ENCODE measurements around the gene AMMECR1. TPM values are rescaled to one million over a fixed set of nuclear protein-coding genes. Genes with fewer than 3 reads are reported as not detected.

AMMECR1 gene
- total RNA-seq, 1 donor from 2014 or later, result 16.0 TPM

DNA sequence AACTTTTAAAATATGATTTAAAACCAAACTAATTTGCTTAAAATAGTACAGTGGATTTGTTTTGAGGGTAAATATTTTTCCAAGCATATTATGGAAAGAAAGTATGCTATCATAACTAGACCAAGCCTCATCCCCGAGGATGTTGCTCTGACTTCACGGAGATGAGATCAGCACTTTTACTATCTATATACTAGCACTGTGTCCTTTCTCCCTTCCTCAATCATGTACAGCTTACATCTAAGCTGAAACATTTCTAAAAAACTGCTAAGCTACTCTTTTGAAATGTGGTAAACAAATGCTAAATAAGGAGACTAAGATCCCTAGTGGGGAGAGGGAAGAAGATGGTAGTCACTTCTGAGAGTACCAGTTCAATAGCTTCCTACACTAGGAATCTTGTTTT is 23.8 kb downstream of the AMMECR1 start:
- Histone ChIP-seq H3K36me3 (ENCODE audit: control insufficient read depth, insufficient read depth, low read length) (no peaks in the 10 kb centered on the region), H3K27me3 (ENCODE audit: control insufficient read depth, insufficient read depth, low read length) (no peaks in the 10 kb centered on the region), H3K4me3 (ENCODE audit: low read depth, low read length) (no peak overlapping the region)
- DNase-seq (ENCODE audit: low read depth), result no peak
- TF ChIP-seq, protein P1, sequence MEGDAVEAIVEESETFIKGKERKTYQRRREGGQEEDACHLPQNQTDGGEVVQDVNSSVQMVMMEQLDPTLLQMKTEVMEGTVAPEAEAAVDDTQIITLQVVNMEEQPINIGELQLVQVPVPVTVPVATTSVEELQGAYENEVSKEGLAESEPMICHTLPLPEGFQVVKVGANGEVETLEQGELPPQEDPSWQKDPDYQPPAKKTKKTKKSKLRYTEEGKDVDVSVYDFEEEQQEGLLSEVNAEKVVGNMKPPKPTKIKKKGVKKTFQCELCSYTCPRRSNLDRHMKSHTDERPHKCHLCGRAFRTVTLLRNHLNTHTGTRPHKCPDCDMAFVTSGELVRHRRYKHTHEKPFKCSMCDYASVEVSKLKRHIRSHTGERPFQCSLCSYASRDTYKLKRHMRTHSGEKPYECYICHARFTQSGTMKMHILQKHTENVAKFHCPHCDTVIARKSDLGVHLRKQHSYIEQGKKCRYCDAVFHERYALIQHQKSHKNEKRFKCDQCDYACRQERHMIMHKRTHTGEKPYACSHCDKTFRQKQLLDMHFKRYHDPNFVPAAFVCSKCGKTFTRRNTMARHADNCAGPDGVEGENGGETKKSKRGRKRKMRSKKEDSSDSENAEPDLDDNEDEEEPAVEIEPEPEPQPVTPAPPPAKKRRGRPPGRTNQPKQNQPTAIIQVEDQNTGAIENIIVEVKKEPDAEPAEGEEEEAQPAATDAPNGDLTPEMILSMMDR (IDR thresholded peaks at IDR 0.05; ENCODE audit: insufficient read depth, low read length, poor library complexity, severe bottlenecking), result no peak

DNA sequence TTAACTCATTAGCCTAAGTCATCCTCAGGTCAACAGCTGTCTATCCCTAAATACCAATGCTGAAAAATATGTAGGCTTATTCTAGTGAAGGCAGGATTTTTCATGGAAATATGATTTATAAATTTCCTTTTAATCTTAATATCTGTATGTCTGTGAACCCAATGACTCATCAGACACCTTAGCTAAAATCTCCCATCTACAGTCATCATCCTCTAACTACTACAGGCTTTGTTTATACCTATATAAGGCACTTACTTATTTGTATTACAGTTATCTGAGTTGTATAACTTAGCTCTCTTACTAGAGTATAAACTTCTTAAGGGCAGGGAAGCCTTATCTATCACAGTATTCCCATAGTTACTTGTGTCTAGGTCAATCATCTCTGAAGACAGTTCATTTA is 24.2 kb downstream of the AMMECR1 start:
- DNase-seq (ENCODE audit: low read depth), result no peak
- Histone ChIP-seq H3K27me3 (ENCODE audit: control insufficient read depth, insufficient read depth, low read length) (no peaks in the 10 kb centered on the region), H3K36me3 (ENCODE audit: control insufficient read depth, insufficient read depth, low read length) (no peaks in the 10 kb centered on the region), H3K4me3 (ENCODE audit: low read depth, low read length) (no peak overlapping the region)
- TF ChIP-seq, protein P1 (IDR thresholded peaks at IDR 0.05; ENCODE audit: insufficient read depth, low read length, poor library complexity, severe bottlenecking), result no peak

DNA sequence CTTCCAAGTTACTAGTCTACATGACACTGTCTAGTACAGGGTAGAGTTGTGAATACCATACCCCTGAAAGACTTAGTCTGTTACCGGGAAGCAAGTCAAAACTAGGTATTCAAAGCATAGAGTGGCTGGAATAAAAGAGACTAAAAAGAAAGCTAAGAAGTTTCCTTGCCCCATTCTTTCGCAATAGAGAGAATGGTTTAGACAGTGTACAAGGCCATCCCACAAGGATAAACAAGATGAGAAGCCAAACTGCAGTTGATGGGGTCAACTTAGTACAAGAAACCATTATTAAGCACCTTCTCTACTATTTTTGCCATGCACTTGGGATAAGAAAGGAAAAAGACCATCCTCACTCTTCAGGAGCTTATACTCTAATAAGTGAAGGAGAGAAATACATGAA is 30.3 kb downstream of the AMMECR1 start:
- no peaks in the 10 kb centered on the region for H3K36me3 ChIP-seq (ENCODE audit: control insufficient read depth, insufficient read depth, low read length)
- DNase-seq (ENCODE audit: low read depth), result no peak
- TF ChIP-seq, protein P1 (IDR thresholded peaks at IDR 0.05; ENCODE audit: insufficient read depth, low read length, poor library complexity, severe bottlenecking), result no peak
- H3K27me3 ChIP-seq (ENCODE audit: control insufficient read depth, insufficient read depth, low read length), result no peaks in the 10 kb centered on the region
- H3K4me3 ChIP-seq (ENCODE audit: low read depth, low read length), result no peak overlapping the region

DNA sequence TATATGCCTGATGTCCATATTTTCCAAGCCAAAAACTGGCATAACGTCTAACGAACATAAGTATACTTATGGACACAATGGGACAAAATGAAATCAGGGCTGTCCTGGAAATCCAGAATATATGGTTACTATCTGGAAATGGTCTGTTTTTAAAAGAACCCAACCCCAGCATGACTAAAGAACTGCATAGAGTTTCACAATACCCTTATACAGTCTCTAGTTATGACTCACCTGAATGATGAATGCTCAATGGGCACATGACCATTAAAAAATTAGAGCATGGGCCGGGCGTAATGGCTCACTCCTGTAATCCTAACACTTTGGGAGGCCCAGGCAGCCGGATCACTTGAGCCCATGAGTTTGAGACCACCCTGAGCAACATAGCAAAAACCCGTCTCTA is 31.8 kb downstream of the AMMECR1 start:
- DNase-seq (ENCODE audit: low read depth), result peak; percentile 63
- H3K27me3 ChIP-seq (ENCODE audit: control insufficient read depth, insufficient read depth, low read length), result no peaks in the 10 kb centered on the region
- H3K36me3 ChIP-seq (ENCODE audit: control insufficient read depth, insufficient read depth, low read length), result no peaks in the 10 kb centered on the region

DNA sequence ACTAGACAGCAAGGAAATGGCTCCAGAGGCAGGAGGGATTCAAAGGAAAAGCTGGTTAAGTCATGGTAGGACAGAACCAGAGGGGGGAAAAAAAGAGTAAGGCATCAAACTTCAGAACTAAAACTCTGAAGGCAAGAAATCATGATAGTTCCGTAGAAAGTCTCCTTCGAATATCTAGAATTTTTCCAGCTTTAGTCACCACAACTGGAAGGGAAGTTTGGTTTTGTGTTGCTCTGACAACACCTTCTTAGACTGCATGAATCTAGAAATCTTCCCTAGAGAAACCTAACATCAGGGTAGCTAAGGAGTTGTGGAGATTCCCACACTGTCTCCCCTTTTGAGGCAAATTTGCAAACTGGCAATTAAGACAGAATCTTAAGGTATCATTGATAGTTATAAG is 33.7 kb downstream of the AMMECR1 start:
- H3K36me3 ChIP-seq (ENCODE audit: control insufficient read depth, insufficient read depth, low read length), result no peaks in the 10 kb centered on the region
- TF ChIP-seq, protein P1 (IDR thresholded peaks at IDR 0.05; ENCODE audit: insufficient read depth, low read length, poor library complexity, severe bottlenecking), result no peak
- peak; percentile 59 for DNase-seq (ENCODE audit: low read depth)
- no peak overlapping the region for H3K4me3 ChIP-seq (ENCODE audit: low read depth, low read length)
- no peaks in the 10 kb centered on the region for H3K27me3 ChIP-seq (ENCODE audit: control insufficient read depth, insufficient read depth, low read length)

More for the DNA sequence above, 31.8 kb downstream of the AMMECR1 start:
- no peak overlapping the region for H3K4me3 ChIP-seq (ENCODE audit: low read depth, low read length)
- TF ChIP-seq, protein P1 (IDR thresholded peaks at IDR 0.05; ENCODE audit: insufficient read depth, low read length, poor library complexity, severe bottlenecking), result no peak

DNA sequence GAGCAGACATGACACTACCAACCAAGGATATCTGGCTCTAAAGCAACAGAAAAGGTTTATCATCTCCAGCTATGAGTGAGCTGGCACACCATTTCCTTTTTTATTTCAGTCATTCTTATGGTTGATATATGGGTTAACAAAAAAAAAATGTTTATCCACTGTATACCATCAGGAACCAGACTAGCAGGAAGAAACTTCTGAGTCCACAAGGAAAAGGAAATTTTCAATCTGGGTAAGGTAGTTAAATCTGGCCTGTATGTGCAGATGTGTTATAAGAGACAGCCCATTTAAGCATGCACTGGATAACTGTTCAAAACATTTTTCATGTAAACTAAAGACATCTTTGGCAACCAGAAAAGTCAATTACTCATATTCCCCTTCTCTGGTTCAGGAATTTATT is 35.0 kb downstream of the AMMECR1 start:
- H3K4me3 ChIP-seq (ENCODE audit: low read depth, low read length), result no peak overlapping the region
- H3K27me3 ChIP-seq (ENCODE audit: control insufficient read depth, insufficient read depth, low read length), result no peaks in the 10 kb centered on the region
- no peak for DNase-seq (ENCODE audit: low read depth)
- H3K36me3 ChIP-seq (ENCODE audit: control insufficient read depth, insufficient read depth, low read length), result no peaks in the 10 kb centered on the region
- TF ChIP-seq, protein P1 (IDR thresholded peaks at IDR 0.05; ENCODE audit: insufficient read depth, low read length, poor library complexity, severe bottlenecking), result no peak
